SU-DHL-6 (cell line): ENCODE results near the gene DDI1.

Experiments used
- H2AFZ ChIP-seq: fragments of 200-600 bp; sonication (generic); 2 replicates; pipeline ENCODE4 v1.6.1; 2014; ENCODE audit warnings: low read depth, mild to moderate bottlenecking, moderate library complexity, mixed read lengths, antibody characterized with exemption, low read length; ENCODE audit not compliant: severe bottlenecking
- H3F3A ChIP-seq: fragments of 200-600 bp; shearing (Covaris generic); 2 replicates; pipeline ENCODE4 v1.6.0; 2016; ENCODE audit warnings: antibody characterized with exemption, mild to moderate bottlenecking; ENCODE audit not compliant: insufficient read depth
- H3K27ac ChIP-seq: fragments of 200-600 bp; sonication (generic); 2 replicates; pipeline ENCODE4 v1.5.1; 2016; ENCODE audit warnings: low read depth, mild to moderate bottlenecking, low read length, moderate library complexity, mixed read lengths
- H3K27me3 ChIP-seq: fragments of 200-600 bp; sonication (generic), shearing (Covaris generic); 2 replicates; pipeline ENCODE4 v1.6.0; 2014; ENCODE audit warnings: mild to moderate bottlenecking, low read length
- H3K36me3 ChIP-seq: fragments of 200-600 bp; sonication (generic); 2 replicates; pipeline ENCODE4 v1.6.1; 2014; ENCODE audit warnings: mild to moderate bottlenecking, low read length, mixed read lengths
- H3K4me2 ChIP-seq: fragments of 300-600, 200-600 bp; shearing (Covaris generic), sonication (generic); 2 replicates; pipeline ENCODE4 v1.6.0; 2014; ENCODE audit warnings: low read length, low read depth, mild to moderate bottlenecking; ENCODE audit not compliant: poor library complexity, severe bottlenecking
- H3K4me3 ChIP-seq: fragments of 200-600 bp; sonication (generic); 2 replicates; pipeline ENCODE4 v1.5.1; 2014; ENCODE audit warnings: antibody characterized with exemption, low read length, mild to moderate bottlenecking, mixed read lengths; ENCODE audit not compliant: insufficient read depth, poor library complexity, severe bottlenecking
- H3K79me2 ChIP-seq: fragments of 200-600 bp; sonication (generic); 2 replicates; pipeline ENCODE4 v1.6.1; 2014; ENCODE audit warnings: mild to moderate bottlenecking, low read length, moderate library complexity; ENCODE audit not compliant: insufficient read depth
- H3K9ac ChIP-seq: fragments of 200-600 bp; sonication (generic); 2 replicates; pipeline ENCODE4 v1.7.0; 2014; ENCODE audit warnings: mild to moderate bottlenecking, low read length
- H3K9me2 ChIP-seq: fragments of 200-600 bp; sonication (generic); replicated peaks from 2 replicates; pipeline ENCODE4 v1.6.1; 2014; ENCODE audit warnings: low read length; ENCODE audit not compliant: insufficient read depth
- H3K9me3 ChIP-seq: fragments of 200-600 bp; sonication (generic); 2 replicates; pipeline ENCODE4 v1.6.1; 2014; ENCODE audit warnings: low read length, mixed read lengths; ENCODE audit not compliant: insufficient read depth
- H4K20me1 ChIP-seq: fragments of 200-600 bp; sonication (generic); 2 replicates; pipeline ENCODE4 v1.6.1; 2014; ENCODE audit warnings: low read depth, mild to moderate bottlenecking, antibody characterized with exemption, low read length, moderate library complexity, mixed read lengths
- EZH2phosphoT487 ChIP-seq: fragments of 200-600 bp; sonication (generic), shearing (Covaris generic); conservative IDR thresholded peaks from 2 replicates; pipeline ENCODE4 v1.6.1; 2018; ENCODE audit warnings: mild to moderate bottlenecking, antibody characterized with exemption, low read length, moderate library complexity, mixed read lengths
- TF ChIP-seq, protein P1 (sequence below): fragments of 200-600 bp; sonication (generic); IDR thresholded peaks from one replicate; pipeline ENCODE4 v1.5.1; 2017; ENCODE audit warnings: antibody characterized with exemption, mild to moderate bottlenecking, low read length, moderate library complexity; ENCODE audit not compliant: insufficient read depth, poor library complexity, severe bottlenecking

The DDI1 gene

DNA sequence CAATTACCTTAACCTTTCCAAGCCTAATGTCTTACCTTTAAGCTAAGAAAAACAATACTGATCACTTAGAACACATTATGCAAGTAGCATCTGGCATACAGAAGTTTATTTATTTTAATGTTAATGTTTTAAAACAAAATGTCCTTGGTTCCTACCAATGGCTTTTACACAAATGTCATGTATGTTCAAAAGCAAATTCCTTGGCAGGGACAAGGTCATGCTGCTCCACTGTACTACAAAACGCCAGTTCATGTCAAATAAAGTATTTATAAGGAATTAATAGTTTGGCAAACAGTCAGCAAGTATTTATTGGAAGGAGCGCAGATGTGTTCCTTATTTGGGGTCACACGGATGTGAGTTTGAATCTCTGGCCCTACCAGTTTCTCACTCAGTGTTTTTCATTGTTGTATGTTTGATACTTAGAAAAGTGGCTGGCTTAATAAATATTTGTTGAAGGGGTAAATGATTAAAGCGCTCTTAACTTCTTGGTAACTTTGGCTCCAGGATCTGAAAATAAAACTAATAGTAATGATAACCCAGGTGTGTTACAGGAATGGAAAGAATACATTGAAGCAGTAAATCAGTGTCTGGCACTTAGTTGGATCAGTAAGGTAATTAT, 18.6 kb downstream of the DDI1 start:
- H3F3A ChIP-seq = no peaks in the 10 kb centered on the region
- H3K79me2 ChIP-seq = no peaks in the 10 kb centered on the region; the same call in 1 of the 2 replicates

GRCh38 chr11:104055596-104055995, 19.2 kb downstream of the DDI1 start:
- Histone ChIP-seq H3K79me2 (no peaks in the 10 kb centered on the region; the same call in 1 of the 2 replicates), H3F3A (no peaks in the 10 kb centered on the region), H3K4me2 (no peak overlapping the region), H3K4me3 (no peak overlapping the region), H3K9ac (no peak overlapping the region), H3K27ac (no peak overlapping the region), H3K36me3 (no peaks in the 10 kb centered on the region), H2AFZ (no peak overlapping the region), H3K9me2 (no peaks in the 10 kb centered on the region), H3K27me3 (no peaks in the 10 kb centered on the region), H4K20me1 (no peaks in the 10 kb centered on the region), H3K9me3 (no peaks in the 10 kb centered on the region)
- TF ChIP-seq, protein P1, sequence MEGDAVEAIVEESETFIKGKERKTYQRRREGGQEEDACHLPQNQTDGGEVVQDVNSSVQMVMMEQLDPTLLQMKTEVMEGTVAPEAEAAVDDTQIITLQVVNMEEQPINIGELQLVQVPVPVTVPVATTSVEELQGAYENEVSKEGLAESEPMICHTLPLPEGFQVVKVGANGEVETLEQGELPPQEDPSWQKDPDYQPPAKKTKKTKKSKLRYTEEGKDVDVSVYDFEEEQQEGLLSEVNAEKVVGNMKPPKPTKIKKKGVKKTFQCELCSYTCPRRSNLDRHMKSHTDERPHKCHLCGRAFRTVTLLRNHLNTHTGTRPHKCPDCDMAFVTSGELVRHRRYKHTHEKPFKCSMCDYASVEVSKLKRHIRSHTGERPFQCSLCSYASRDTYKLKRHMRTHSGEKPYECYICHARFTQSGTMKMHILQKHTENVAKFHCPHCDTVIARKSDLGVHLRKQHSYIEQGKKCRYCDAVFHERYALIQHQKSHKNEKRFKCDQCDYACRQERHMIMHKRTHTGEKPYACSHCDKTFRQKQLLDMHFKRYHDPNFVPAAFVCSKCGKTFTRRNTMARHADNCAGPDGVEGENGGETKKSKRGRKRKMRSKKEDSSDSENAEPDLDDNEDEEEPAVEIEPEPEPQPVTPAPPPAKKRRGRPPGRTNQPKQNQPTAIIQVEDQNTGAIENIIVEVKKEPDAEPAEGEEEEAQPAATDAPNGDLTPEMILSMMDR = no peak
- no peak for TF ChIP-seq EZH2phosphoT487

More for the DNA sequence above, 18.6 kb downstream of the DDI1 start:
- no peak overlapping the region for H3K4me2 ChIP-seq
- no peak overlapping the region for H3K27ac ChIP-seq
- H3K36me3 ChIP-seq = no peaks in the 10 kb centered on the region
- no peak overlapping the region for H3K4me3 ChIP-seq
- H3K9me2 ChIP-seq = no peaks in the 10 kb centered on the region
- no peak overlapping the region for H2AFZ ChIP-seq
- TF ChIP-seq EZH2phosphoT487 = no peak
- no peaks in the 10 kb centered on the region for H4K20me1 ChIP-seq
- no peaks in the 10 kb centered on the region for H3K9me3 ChIP-seq
- no peaks in the 10 kb centered on the region for H3K27me3 ChIP-seq
- no peak overlapping the region for H3K9ac ChIP-seq

DNA sequence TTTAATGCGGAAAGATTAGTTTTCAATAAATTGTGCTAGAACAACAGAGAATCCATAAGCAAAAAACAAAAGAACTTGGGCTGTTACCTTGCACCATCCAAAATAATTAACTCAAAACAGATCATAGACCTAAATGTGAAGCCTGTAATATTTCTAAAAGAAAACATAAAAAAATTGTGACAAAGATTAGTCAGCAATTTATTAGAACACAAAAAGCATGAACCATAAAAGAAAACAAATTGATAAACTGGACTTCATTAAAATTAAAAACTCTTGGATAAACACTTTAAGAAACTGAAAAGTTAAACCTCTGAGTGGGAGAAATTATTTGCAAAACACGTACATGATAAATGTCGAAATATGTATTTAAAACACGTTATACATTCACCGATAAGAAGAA, 21.5 kb downstream of the DDI1 start:
- Histone ChIP-seq H4K20me1 (no peaks in the 10 kb centered on the region), H3K27ac (no peak overlapping the region), H3K36me3 (no peaks in the 10 kb centered on the region), H3K9me2 (no peaks in the 10 kb centered on the region), H3K9ac (no peak overlapping the region), H2AFZ (no peak overlapping the region), H3K79me2 (no peaks in the 10 kb centered on the region; the same call in 1 of the 2 replicates), H3F3A (no peaks in the 10 kb centered on the region), H3K4me3 (no peak overlapping the region), H3K4me2 (no peak overlapping the region), H3K9me3 (no peaks in the 10 kb centered on the region), H3K27me3 (no peaks in the 10 kb centered on the region)
- no peak for TF ChIP-seq EZH2phosphoT487
- TF ChIP-seq, protein P1 = no peak

DNA sequence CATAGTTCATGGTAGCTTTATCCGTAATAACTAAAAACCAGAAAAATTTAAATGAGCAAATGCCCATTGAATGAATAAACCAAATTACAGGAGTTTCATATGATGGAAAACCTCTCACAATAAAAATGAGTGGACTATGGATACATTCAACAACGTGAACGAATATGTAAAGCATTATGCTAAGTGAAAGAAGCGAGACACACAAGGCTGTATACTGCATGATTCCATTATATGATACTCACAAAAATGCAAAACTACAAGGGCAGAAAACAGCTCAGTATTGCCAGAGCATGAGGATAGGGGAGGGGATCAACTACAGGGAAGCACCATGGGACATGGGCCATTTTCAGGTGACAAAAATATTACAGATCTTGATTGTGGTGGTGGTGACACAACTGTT, 22.2 kb downstream of the DDI1 start:
- Histone ChIP-seq H3K27ac (no peak overlapping the region), H3K9me2 (no peaks in the 10 kb centered on the region)
- TF ChIP-seq, protein P1 = no peak
- TF ChIP-seq EZH2phosphoT487 = no peak

More for the DNA sequence above, 22.2 kb downstream of the DDI1 start:
- H3K36me3 ChIP-seq = no peaks in the 10 kb centered on the region
- no peak overlapping the region for H3K4me2 ChIP-seq
- no peaks in the 10 kb centered on the region for H3F3A ChIP-seq
- H2AFZ ChIP-seq = no peak overlapping the region
- H3K9ac ChIP-seq = no peak overlapping the region
- H3K27me3 ChIP-seq = no peaks in the 10 kb centered on the region
- no peaks in the 10 kb centered on the region for H4K20me1 ChIP-seq
- no peaks in the 10 kb centered on the region; the same call in 1 of the 2 replicates for H3K79me2 ChIP-seq
- H3K4me3 ChIP-seq = no peak overlapping the region
- no peaks in the 10 kb centered on the region for H3K9me3 ChIP-seq
